Stimulated activated CD8-positive, alpha-beta memory T cell treated with anti-CD3 and anti-CD28 coated beads, Interleukin-15, amount 100 ng/mL, for 24 hours (primary cell): ENCODE data around the gene RBFOX2.
"Not testable (repeated sequence)": the region's sequence is repeated elsewhere in the genome, so short reads cannot be mapped to it uniquely, and the experiment has no call there.

Experiments
- DNase-seq: peaks from one replicate; pipeline ENCODE4 v3.0.0-alpha.2; 2020; ENCODE audit warnings: low read depth

RBFOX2 gene

GRCh38 chr22:36028646-36029405 lies at the start of gene RBFOX2:
TSS of gene RBFOX2 (minus strand) at chr22:36028824. CDS start at chr22:36028425, 399 bp downstream.
- peak; percentile 42 for DNase-seq

GRCh38 chr22:36077271-36077670 lies 48.6 kb upstream of the RBFOX2 start:
- no peak for DNase-seq

- DNase-seq: no peak
These were observed 47.1 kb upstream of the RBFOX2 start for GRCh38 chr22:36075724-36076123.

GRCh38 chr22:36075230-36075629 lies 46.6 kb upstream of the RBFOX2 start:
- DNase-seq: no peak

- no peak for DNase-seq
These were observed 44.9 kb upstream of the RBFOX2 start for GRCh38 chr22:36073476-36073875.

- DNase-seq: not testable (repeated sequence)
These were observed 42.0 kb upstream of the RBFOX2 start for GRCh38 chr22:36070645-36071044.

- DNase-seq: no peak
These were observed 40.7 kb upstream of the RBFOX2 start for GRCh38 chr22:36069368-36069767.

- no peak for DNase-seq
These were observed 40.2 kb upstream of the RBFOX2 start for GRCh38 chr22:36068776-36069344.

GRCh38 chr22:36067235-36067558 lies 38.6 kb upstream of the RBFOX2 start:
- no peak for DNase-seq

GRCh38 chr22:36065775-36066544 lies 37.3 kb upstream of the RBFOX2 start:
- peak; percentile 40 for DNase-seq

- DNase-seq: no peak
These were observed 36.8 kb upstream of the RBFOX2 start for GRCh38 chr22:36065462-36065774.

GRCh38 chr22:36064358-36064757 lies 35.7 kb upstream of the RBFOX2 start:
- no peak for DNase-seq

- no peak for DNase-seq
These were observed 28.4 kb upstream of the RBFOX2 start for GRCh38 chr22:36056980-36057379.

- no peak for DNase-seq
These were observed 27.0 kb upstream of the RBFOX2 start for GRCh38 chr22:36055376-36056295.

- not testable (repeated sequence) for DNase-seq
These were observed 25.8 kb upstream of the RBFOX2 start for GRCh38 chr22:36054446-36054845.

GRCh38 chr22:36053242-36054147 lies 24.9 kb upstream of the RBFOX2 start:
- DNase-seq: no peak

GRCh38 chr22:36052505-36052941 lies 23.9 kb upstream of the RBFOX2 start:
- DNase-seq: no peak

- DNase-seq: no peak
These were observed 21.0 kb upstream of the RBFOX2 start for GRCh38 chr22:36049678-36049997.

- no peak for DNase-seq
These were observed 20.5 kb upstream of the RBFOX2 start for GRCh38 chr22:36048911-36049677.

- DNase-seq: not testable (repeated sequence)
These were observed 15.9 kb upstream of the RBFOX2 start for GRCh38 chr22:36044517-36044916.
